Right lobe of liver (tissue), 6 donors: ENCODE data around the gene REPS1. TPM values are rescaled to one million over a fixed set of nuclear protein-coding genes. Genes with fewer than 3 reads are reported as not detected.

ENCODE experiments used
- ATAC-seq, 4 donors: fragments of 200-7000 bp; cut with Tn5 transposase; one replicate each; pipeline ENCODE4 v1.9.1; 2020; ENCODE audit warnings: mild to moderate bottlenecking in 4 of 4, moderate library complexity in 4 of 4
- DNase-seq, 3 donors: peaks; one replicate each; pipeline ENCODE4 v3.0.0-alpha.2; 2020
- H3K27ac ChIP-seq, 3 donors: fragments of 200-600 bp; one replicate each; pipeline ENCODE4 v1.8.0; 2022
- H3K27me3 ChIP-seq, 2 donors: fragments of 200-600 bp; one replicate each; pipeline ENCODE4 v1.8.0; 2022
- H3K36me3 ChIP-seq, 4 donors: fragments of 200-600 bp; sonication (generic) in 1 of 4; one replicate each; pipeline versions ENCODE4 v1.5.1 to v1.8.0; 2017 to 2022; ENCODE audit warnings: control low read depth in 1 of 4
- H3K4me1 ChIP-seq, 4 donors: fragments of 200-600 bp; sonication (generic) in 1 of 4; one replicate each; pipeline versions ENCODE4 v1.5.1 to v1.8.0; 2017 to 2022; ENCODE audit warnings: control low read depth in 1 of 4
- H3K4me3 ChIP-seq, 3 donors: fragments of 200-600 bp; one replicate each; pipeline ENCODE4 v1.8.0; 2022
- H3K9me3 ChIP-seq, 4 donors: fragments of 200-600 bp; sonication (generic) in 1 of 4; one replicate each; pipeline versions ENCODE4 v1.5.1 to v1.8.0; 2017 to 2022; ENCODE audit warnings: control low read depth in 1 of 4
- POLR2A ChIP-seq: fragments of 450-650 bp; IDR thresholded peaks from one replicate; pipeline ENCODE4 v1.6.1; 2017; ENCODE audit warnings: antibody characterized with exemption, mild to moderate bottlenecking
- WGBS: methylation state at CpG from one replicate; pipeline ENCODE4 v1.1.6; 2018; ENCODE audit warnings: low coverage, low lambda C conversion rate; ENCODE audit not compliant: insufficient coverage; ENCODE audit errors: missing lambda C conversion rate; 5-methylcytosine and 5-hydroxymethylcytosine counted together
- intact Hi-C, 2 donors: fragments of 100-400 bp; cut with DNase I; formaldehyde crosslinking; loops; one replicate each; pipeline versions ENCODE4 v1.11.2 to v1.14.1; 2022
- total RNA-seq, 6 experiments: library from RNA; depleted of rRNA in 2 of 6; stranded (reverse); fragments of >200 nt in 2 of 6; fragmentation: NEBNext Ultra II Directional in 3 of 6; extraction: Animal tissue kit (Norgen Biotek cat#: 25700) in 3 of 6; gene quantifications; one replicate each; pipeline versions ENCODE4 v1.1.0 to v1.2.4, GENCODE V29; 2016 to 2023
- TF ChIP-seq, protein P1 (sequence below), 4 donors: fragments of 200-600 bp in 3 of 4; fragments of 450-650 bp in 1 of 4; IDR thresholded peaks; one replicate each; pipeline versions ENCODE4 v1.5.1 to v1.8.0; 2016 to 2022; ENCODE audit warnings: antibody characterized with exemption in 4 of 4, mild to moderate bottlenecking in 2 of 4
- donor health status: DM: no; HTN: yes; CAD: no.
- donor health status: DM: no; HTN: no; CAD: no.
- donor health status: DM: no; HTN: no; CAD: no.
- donor health status: DM: no; HTN: yes; CAD: no.
- donor health status: DM: no; HTN: yes; CAD: no.

The REPS1 gene
- total RNA-seq, 6 experiments from 2014 or later: 17.0 to 68.0 (median 34.0) TPM

DNA sequence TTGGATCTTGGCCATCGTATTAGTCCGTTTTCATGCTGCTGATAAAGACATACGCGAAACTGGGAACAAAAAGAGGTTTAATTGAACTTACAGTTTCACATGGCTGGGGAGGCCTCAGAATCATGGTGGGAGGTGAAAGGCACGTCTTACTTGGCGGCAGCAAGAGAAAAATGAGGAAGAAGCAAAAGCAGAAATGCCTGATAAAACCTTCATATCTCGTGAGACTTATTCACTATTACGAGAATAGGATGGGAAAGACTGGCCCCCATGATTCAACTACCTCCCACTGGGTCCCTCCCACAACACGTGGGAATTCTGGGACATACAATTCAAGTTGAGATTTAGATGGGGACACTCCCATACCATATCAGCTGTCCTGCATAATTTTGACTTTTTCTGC lies 20.1 kb upstream of the REPS1 start:
- TF ChIP-seq POLR2A: no peak
- TF ChIP-seq, protein P1, sequence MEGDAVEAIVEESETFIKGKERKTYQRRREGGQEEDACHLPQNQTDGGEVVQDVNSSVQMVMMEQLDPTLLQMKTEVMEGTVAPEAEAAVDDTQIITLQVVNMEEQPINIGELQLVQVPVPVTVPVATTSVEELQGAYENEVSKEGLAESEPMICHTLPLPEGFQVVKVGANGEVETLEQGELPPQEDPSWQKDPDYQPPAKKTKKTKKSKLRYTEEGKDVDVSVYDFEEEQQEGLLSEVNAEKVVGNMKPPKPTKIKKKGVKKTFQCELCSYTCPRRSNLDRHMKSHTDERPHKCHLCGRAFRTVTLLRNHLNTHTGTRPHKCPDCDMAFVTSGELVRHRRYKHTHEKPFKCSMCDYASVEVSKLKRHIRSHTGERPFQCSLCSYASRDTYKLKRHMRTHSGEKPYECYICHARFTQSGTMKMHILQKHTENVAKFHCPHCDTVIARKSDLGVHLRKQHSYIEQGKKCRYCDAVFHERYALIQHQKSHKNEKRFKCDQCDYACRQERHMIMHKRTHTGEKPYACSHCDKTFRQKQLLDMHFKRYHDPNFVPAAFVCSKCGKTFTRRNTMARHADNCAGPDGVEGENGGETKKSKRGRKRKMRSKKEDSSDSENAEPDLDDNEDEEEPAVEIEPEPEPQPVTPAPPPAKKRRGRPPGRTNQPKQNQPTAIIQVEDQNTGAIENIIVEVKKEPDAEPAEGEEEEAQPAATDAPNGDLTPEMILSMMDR (IDR thresholded peaks at IDR 0.05): no peak
- 70% methylated on average over 9 of the region's 9 CpGs for WGBS
- H3K27me3 ChIP-seq: no peaks in the 10 kb centered on the region
- peaks cover 0 to 31% (median 10%) of the 10 kb centered on the region in 4 donors for H3K4me1 ChIP-seq
- no peak overlapping the region for H3K4me3 ChIP-seq
- DNase-seq: no peak
- no peak overlapping the region for H3K27ac ChIP-seq
- H3K9me3 ChIP-seq: no peaks in the 10 kb centered on the region
- intact Hi-C loops: no loop called here
- no peak for ATAC-seq
- H3K36me3 ChIP-seq: no peaks in the 10 kb centered on the region

DNA sequence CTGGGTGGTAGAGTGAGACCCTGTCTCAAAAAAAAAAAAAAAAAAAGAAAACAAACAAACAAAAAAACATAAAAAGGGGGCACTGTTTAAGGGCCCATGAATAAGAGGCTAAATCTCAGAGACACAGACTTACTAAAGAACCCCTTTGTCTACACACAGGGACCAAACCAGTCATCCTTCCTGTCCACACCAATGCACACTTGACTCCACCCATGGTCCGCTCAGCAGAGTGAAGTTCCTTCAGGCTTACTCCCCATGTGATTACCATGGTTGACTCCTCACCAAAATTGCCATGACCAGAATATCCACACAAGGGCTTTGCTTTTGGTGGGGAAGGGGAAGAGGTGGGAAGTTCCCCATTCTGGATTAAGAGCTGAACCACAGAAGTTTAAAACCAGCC lies 19.4 kb upstream of the REPS1 start:
- no peaks in the 10 kb centered on the region for H3K9me3 ChIP-seq
- peaks cover 0 to 29% (median 10%) of the 10 kb centered on the region in 4 donors for H3K4me1 ChIP-seq
- DNase-seq: no peak
- H3K4me3 ChIP-seq: no peak overlapping the region
- no peak for ATAC-seq
- H3K27ac ChIP-seq: no peak overlapping the region
- TF ChIP-seq, protein P1 (IDR thresholded peaks at IDR 0.05): no peak
- TF ChIP-seq POLR2A: no peak
- H3K27me3 ChIP-seq: no peaks in the 10 kb centered on the region
- no CpG with 5 or more reads among the region's 1 CpG for WGBS
- H3K36me3 ChIP-seq: no peaks in the 10 kb centered on the region
- intact Hi-C loops: no loop called here

DNA sequence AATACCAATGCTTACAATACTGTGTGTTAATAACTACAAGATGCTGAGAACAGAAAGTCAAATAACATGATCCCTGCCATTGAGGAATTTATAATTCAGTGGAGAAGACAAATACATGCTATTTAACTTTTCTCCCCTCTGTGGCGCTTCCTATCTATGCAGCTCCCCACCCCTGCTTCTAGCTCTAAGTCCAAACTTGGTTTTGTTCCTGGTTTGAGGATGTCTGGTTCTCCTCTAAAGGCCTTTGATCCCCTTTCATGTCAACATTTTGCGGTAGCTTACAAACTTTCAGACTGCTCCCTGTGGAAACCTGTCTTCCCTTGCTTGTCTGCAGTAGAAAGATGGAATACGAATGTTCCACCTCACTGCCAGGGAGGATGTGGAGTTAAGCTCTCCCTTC lies 18.4 kb upstream of the REPS1 start:
- Histone ChIP-seq H3K9me3 (no peaks in the 10 kb centered on the region), H3K27me3 (no peaks in the 10 kb centered on the region), H3K4me3 (no peak overlapping the region), H3K27ac (no peak overlapping the region), H3K36me3 (no peaks in the 10 kb centered on the region), H3K4me1 (peaks cover 0 to 21% (median 8%) of the 10 kb centered on the region in 4 donors)
- ATAC-seq (peak; percentile 33 to 71 (median 55)), DNase-seq (no peak)
- intact Hi-C loops: no loop called here
- TF ChIP-seq, protein P1 (IDR thresholded peaks at IDR 0.05): peak in 1 of 4 donors; percentile 13
- no peak for TF ChIP-seq POLR2A
- WGBS: 72% methylated on average over 3 of the region's 3 CpGs

DNA sequence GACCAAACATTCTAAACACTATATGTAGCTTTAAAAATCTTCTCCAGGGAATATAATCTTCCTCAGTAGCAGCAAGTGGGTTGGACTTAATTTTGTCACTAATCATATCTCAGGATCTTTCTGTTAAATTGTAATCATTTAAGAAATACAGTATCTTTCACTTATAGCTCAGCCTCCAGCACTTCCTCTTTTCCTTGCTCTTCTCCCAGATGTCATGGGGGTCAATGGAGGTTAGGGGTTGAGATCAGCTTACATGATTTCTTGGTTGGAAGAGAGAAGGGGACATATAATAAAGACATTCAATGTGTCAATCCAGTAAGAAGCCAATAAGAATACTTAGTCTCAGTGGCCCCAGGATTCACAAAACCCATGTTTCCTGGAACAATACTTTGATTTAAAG lies 15.7 kb upstream of the REPS1 start:
- H3K36me3 ChIP-seq: no peaks in the 10 kb centered on the region
- ATAC-seq (peak in 1 of 4 donors; percentile 15), DNase-seq (no peak)
- H3K27ac ChIP-seq: no peak overlapping the region
- H3K4me3 ChIP-seq: no peak overlapping the region
- H3K4me1 ChIP-seq: peaks cover 0 to 8% (median 4%) of the 10 kb centered on the region in 4 donors
- no peaks in the 10 kb centered on the region for H3K27me3 ChIP-seq
- no peaks in the 10 kb centered on the region for H3K9me3 ChIP-seq
- no peak for TF ChIP-seq POLR2A
- TF ChIP-seq, protein P1 (IDR thresholded peaks at IDR 0.05): no peak
- intact Hi-C loops: no loop called here
